HUDEP-2 (cell line): Measurements from ENCODE around the gene RAD54L2.
"Not testable (repeated sequence)": the region's sequence is repeated elsewhere in the genome, so short reads cannot be mapped to it uniquely, and the experiment has no call there.

ENCODE experiments used
- DNase-seq, 76 experiments: peaks; one replicate each; lab custom pipeline; 2025; ENCODE audit not compliant: unreplicated experiment in 76 of 76; lab: John Stamatoyannopoulos, UW

The RAD54L2 gene, protein sequence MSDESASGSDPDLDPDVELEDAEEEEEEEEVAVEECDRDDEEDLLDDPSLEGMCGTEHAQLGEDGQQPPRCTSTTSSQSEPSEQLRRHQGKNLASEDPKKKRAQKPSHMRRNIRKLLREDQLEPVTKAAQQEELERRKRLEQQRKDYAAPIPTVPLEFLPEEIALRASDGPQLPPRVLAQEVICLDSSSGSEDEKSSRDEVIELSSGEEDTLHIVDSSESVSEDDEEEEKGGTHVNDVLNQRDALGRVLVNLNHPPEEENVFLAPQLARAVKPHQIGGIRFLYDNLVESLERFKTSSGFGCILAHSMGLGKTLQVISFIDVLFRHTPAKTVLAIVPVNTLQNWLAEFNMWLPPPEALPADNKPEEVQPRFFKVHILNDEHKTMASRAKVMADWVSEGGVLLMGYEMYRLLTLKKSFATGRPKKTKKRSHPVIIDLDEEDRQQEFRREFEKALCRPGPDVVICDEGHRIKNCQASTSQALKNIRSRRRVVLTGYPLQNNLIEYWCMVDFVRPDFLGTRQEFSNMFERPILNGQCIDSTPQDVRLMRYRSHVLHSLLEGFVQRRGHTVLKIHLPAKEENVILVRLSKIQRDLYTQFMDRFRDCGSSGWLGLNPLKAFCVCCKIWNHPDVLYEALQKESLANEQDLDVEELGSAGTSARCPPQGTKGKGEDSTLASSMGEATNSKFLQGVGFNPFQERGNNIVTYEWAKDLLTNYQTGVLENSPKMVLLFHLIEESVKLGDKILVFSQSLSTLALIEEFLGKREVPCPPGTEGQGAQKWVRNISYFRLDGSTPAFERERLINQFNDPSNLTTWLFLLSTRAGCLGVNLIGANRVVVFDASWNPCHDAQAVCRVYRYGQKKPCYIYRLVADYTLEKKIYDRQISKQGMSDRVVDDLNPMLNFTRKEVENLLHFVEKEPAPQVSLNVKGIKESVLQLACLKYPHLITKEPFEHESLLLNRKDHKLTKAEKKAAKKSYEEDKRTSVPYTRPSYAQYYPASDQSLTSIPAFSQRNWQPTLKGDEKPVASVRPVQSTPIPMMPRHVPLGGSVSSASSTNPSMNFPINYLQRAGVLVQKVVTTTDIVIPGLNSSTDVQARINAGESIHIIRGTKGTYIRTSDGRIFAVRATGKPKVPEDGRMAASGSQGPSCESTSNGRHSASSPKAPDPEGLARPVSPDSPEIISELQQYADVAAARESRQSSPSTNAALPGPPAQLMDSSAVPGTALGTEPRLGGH (N-terminal part only)

DNA sequence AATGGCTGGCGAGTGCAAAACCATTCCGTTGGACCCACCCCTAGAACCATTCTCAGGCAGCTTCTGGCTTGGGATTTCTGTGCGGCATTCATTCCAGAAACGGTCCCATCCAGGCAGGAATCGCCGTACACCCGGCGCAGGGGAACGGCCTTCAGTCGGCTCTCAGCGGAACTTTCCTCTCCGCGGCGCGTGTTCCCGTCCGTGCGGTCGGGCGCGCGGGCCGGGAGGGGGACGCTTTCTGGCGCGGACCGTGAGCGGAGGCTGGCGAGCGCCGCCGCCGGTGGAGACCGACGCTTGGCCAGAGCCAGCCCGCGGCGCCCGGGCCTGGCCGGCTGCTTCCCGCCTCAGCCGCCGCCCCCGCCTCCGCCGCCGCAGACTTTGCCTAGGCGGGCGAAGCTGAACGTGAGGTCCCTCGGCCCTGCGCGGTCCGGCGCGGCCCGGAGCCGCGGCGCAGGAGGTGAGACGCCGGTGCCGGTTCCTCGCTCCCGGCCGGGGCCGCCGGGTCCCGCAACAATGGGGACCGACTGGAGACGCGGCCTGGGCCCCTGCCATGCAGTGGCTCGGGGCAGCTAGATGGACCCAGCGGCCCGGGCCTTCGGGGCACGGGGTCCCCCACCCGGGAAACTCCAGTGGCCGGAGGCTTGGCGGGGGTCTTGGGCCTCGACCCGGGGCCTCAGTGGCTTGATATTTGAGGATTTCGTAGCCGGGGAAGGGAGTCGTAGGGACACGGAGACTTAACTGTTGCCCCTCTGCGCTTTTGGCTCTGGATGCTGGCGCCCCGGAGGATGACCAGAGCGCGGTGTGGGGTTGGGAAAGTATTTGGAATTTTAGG lies at the start of gene RAD54L2:
RAD54L2 (plus strand) TSS at position 261 of the 832 bp plus-strand sequence. CDS start 51,702 bp downstream, outside the sequence.
- DNase-seq, result peak in 68 of 76 experiments; percentile 3 to 77 (median 61)

DNA sequence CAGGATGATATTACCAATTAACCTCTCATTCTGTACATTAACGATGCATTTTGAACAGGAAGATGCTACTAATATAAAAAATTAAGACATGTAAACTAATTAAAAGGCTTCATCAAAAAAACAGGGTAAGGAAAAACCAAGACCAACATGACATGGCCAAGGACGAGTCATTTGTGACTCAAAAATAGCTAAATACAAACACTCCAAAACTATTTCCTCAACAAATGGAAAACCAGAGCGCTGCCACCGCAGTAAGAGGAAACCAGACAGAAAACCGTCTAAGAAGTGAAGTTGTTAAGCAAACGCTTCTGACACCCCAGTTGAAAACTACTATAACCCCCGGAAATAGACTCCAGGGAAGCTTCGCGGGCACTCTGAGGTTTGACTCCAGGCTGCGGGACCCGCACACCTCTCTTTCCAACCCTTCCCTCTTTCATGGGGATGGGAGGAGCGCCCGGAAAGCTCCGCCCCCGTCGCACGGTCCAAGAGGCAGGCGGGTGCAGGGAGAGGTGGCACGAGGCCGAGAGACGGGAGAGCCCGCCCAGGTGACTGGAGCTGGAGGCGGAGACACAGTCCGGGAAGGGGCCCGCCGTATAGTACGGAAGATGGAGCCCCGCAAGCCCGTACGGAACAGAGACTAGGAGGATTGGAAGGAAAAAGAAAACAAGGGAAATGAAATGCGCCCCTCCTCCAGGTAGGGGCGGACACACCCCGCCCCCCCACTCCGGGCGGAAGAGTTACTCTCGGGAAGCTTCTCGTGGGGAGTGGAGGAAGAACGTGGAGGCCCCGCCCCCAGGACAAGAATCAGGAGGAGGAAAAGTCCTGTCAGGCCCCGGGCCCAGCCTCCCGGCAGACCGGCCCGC lies 39.4 kb upstream of the RAD54L2 start:
- DNase-seq, result peak in 75 of 76 experiments; percentile 43 to 94 (median 88)

DNA sequence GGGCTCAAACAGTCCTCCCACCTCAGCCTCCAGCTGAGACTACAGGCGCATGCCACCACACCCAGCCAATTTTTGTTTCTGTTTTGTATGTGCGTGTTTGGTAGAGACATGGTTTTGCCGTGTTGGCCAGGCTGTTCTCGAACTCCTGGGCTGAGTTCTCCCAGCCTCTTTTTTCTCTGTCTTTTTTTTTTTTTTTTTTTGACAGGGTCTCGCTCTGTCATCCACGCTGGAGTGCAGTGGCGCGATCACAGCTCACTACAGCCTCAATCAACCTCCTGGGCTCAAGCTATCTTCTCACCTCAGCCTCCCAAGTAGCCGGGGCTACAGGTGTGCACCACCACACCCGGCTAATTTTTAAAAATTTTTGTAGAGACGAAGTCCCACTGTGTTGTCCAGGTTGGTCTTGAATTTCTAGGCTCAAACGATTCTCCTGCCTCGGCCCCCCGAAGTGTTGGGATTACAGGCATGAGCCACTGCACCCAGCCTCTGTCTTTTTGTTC lies 37.8 kb upstream of the RAD54L2 start:
- no peak for DNase-seq

DNA sequence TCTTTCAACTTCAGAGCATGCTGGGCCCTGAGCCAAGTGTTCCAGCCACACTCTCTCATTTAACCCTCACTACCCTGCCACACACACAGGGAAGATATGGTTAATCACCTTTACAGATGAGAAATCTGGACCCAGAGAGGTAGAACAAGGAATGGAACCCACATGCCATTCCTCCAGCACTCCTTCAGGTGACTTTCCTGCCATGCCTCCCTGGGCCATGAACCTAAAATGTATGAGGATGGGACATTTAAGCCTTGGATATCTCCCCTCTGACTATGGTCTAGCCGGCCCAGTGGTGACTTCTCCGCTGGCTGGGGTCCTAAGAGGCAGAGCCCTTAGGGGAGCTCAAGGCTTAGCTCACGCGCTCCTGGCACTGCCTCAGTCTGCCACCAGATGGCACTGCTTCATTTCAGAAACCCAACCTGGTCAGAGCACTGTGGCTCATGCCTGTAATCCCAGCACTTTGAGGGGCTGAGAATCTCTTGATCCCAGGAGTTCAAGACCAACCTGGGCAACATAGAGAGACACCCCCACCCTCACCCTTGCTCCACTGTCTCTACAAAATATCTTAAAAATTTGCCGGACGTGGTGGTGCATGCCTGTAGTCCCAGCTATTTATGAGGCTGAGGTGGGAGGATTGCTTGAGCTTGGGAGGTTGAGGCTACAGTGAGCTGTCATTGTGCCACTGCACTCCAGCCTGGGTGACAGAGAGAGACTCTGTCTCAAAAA lies 36.5 kb upstream of the RAD54L2 start:
- peak in 67 of 76 experiments; percentile 1 to 80 (median 51) for DNase-seq

DNA sequence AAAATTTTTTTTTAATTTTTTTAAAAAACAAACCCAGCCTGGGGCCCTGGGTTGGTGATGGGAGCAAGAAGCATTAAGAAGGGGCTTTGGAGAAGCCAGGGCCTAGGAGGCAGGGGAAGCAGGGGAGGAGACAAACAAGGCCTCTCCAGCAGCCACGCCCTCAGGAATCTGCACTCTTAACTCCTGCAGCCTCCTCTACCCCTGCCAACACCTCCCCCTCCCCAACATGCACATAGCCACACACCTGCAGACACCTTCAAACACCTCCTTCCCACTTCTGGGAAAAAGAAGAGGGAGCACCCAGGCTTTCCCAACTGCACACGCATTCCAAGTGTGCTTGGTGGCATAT lies 36.0 kb upstream of the RAD54L2 start:
- DNase-seq, result no peak

DNA sequence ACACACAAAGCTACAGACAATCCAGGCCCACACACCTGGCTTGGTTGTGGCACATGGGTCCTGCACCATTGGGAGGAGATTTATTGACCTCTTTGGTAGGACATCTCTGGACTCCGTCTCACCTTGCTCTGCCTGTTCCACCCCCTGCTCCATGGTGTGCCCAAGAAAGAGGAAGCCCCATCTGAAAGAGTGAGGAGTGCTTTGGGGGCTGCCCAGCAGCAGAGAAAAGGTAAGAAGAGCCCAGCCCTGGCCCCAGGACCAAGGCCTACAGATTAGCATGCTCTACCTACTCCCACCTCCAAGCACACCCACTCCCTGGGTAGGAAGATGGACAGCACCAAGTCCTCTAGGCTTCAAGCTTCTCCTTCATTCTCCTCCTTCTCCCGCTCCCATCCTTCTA lies 35.5 kb upstream of the RAD54L2 start:
- no peak for DNase-seq

DNA sequence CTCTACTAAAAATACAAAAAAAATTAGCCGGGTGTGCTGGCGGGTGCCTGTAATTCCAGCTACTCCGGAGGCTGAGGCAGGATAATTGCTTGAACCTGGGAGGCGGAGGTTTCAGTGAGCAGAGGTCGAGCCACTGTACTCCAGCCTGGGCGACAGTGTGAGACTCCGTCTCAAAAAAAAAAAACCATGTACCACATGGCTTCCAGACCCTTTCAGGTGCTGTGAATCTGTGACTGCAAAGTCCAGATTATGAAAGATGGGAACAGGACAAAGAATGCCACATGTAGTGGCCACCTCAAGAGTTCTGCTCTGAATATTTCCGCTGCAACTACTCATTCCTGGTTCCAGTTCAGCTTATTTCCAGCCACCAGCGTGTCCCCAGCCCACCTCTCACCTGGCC lies 30.3 kb upstream of the RAD54L2 start:
- no peak for DNase-seq

DNA sequence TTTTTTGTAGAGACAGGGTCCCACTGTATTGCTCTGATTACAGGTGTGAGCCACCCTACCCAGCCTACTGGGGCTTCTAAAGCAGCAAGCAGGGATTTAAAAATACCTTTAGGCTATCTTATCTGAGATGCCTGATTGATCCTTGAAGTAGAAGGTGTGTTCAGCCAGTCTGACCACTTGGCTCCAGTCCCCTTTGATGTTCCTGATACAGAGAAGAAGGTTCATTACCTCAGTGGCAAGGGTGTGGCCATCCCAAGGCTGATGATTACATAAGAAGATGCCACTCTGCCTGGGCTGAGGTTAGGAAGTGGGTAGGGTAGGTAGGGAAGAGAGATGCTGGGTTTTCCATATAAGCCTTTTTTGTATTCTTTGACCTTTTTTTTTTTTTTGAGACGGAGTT lies 27.5 kb upstream of the RAD54L2 start:
- DNase-seq, result no peak

DNA sequence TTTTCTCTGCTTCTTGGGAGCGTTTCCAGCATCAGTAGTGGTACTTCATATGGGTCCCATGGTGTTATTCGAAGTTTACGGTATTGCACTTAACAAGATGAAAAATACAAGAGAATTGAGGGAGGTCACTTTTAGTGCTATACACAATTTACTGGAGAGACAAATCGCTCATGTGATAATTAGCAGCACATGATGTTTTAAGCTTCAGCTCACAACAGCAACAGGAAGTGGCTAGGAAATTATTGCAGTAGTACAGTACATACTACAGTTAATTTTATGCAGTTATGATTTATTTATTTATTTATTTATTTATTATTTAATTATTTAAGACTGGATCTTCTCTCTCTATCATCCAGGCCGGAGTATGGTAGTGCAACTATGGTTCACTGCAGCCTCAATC lies 24.3 kb upstream of the RAD54L2 start:
- no peak for DNase-seq

DNA sequence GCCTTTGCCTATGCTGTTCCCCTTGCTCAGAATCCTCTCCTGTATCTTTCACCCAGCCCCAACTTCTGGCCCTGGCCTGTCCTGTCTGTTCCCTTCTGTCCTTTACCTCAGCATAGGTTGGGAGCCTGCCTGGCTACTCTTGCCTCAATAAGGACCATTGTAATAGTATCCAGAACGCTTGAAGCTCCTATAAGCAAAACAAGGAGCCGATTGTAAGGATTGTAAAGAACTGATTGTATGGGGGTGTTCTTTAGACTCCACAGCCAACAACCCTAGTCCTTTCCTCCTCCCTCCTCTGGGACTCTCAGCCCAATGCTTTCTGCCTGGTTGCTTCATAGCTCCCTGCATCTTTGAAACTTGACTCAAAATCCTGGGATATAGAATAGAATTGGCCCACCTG lies 18.7 kb upstream of the RAD54L2 start:
- no peak for DNase-seq

DNA sequence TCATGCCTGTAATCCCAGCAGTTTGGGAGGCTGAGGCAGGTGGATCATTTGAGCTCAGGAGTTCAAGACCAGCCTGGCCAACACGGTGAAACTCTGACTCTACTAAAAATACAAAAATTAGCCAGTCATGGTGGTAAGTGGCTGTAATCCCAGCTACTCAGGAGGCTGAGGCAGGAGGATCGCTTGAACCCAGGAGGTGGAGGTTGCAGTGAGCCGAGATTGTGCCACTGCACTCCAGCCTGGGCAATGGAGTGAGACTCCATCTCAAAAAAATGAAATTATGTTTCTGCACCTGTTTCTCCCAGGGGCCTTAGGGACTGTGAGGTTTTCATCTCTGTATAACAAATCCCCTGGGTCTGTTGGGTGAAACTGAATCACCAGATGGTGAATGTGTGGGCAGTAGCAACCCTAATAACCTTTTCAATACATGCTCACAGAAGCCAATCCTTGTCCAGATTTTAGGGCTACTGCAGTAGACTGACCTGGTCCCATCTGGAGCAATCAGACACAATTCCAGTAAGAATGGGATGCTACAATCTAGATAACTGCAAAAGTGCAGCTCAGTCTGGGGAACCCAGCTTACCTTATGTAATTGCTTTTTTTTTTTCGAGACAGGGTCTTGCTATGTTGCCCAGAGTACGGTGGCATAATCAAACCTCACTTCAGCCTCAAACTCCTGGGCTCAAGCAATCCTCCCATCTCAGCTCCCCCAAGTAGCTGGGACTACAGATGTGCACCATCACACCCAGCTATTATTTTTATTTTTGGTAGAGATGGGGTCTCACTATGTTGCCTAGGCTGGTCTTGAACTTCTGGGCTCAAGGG lies 17.4 kb upstream of the RAD54L2 start:
- not testable (repeated sequence) for DNase-seq

DNA sequence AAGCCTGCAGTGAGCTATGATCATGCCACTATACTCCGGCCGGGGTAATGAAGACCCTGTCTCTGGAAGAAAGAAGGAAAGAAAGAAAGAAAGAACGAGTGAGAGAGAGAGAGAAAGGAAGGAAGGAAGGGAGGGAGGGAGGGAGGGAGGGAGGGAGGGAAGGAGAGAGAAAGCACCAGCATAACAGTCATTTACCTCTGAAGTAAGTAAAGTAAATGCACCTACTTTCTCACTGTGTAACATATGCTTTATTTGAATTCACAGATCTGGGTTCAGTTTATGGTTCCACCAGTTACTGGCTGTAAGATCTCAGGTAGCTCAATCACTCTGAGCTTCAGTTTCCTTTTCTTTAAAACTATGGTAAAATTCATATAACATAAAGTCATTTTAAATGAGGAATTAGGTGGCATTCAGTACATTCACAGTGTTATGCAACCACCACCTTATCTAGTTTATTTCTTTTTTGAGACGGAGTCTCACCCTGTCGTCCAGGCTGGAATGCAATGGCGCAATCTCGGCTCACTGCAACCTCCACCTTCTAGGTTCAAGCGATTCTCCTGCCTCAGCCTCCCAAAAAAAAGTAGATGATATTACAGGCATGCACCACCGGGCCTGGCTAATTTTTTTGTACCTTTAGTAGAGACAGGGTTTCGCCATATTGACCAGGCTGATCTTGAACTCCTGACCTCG lies 16.1 kb upstream of the RAD54L2 start:
- no peak for DNase-seq

DNA sequence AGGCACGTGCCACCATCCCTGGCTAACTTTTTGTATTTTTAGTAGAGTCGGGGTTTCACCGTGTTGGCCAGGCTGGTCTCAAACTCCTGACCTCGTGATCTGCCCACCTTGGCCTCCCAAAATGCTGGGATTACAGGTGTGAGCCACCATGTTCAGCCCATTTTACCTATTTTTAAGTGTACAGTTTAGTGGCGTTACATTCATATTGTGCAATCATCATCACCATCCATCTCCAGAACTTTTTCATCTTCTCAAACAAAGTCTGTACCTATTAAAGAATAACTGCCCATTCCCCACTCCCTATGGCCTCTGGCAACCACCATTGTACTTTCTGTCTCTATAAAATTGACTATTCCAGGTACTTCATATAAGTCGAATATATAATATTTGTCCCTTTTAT lies 13.6 kb upstream of the RAD54L2 start:
- not testable (repeated sequence) for DNase-seq

DNA sequence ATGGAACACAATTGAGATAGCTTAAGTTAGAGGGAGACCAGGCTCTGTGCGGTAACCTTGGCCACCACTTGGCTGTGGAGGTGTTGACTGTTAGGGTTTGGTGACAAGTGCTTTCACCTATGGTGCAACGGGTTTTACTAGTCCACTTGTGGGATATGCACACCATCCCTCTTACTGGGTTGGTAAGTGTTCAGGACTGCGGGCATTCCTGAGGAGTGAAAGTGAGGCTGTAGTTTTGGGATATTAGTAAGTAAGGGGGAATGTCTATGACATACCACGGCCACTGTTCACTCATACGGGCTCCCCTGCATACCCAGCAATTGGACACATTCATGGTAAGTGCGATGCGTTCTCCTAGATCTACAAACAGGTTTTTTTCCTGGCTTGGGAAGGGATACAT lies 8.0 kb upstream of the RAD54L2 start:
- DNase-seq, result no peak

DNA sequence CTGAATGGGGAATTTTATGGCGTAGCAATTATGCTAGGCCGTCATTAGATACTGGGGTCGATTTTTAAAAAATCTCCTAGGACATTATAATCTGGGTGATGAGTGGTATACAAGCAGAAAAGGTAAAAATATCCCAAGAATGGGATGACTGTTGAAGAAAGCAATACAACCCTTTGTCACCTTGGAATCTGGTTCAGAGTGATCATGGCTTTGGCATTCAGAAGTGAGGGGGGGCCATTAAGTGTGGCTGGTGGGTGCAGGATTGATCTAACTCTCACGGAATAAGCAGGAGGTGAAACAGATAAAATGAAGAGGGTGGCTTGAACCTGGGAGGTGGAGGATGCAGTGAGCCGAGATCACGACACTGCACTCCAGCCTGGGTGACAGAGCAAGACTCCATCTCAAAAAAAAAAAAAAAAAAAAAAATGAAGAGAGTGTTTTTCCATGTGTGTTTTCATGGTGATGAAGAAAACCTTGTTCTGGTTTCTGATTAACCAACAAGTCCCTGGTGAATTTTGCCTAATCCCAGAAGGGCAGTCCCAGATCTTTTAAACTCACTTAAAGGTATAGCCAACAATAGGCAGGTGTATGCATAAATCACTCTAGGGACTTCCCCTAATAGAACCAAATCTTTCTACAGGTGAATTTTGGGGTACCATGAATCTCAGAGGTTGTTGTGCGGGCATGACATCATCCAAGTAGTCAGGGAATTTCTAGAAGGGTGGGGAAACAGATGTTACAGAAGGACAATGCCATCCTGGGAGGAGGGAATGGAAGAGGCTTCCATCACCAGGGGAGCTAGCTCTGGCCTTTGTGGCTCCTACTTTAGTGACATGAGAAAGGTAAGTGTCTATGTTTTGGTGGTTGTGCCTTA lies 3.1 kb upstream of the RAD54L2 start:
- no peak for DNase-seq

DNA sequence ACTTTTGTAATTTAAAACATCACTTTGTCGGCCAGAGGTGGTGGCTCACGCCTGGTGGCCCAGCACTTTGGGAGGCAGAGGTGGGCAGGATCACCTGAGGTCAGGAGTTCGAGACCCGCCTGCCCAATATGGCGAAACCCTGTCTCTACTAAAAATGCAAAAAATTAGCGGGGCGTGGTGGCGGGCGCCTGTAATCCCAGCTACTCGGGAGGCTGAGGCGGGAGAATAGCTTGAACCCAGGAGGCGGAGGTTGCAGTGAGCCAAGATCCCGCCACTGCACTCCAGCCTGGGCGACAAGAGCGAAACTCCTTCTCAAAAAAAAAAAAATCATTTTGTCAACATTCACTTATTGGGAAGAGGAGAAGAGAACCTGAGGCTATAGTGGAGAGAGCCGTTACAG lies 888 bp upstream of the RAD54L2 start:
- not testable (repeated sequence) for DNase-seq
